ENCODE data around the gene ZNF618.

The ZNF618 gene

GRCh38 chr9:114102484-114102883, 226.4 kb downstream of the ZNF618 start:
- DNase-seq = no peak

GRCh38 chr9:114105236-114105635, 229.1 kb downstream of the ZNF618 start:
- DNase-seq = no peak

Measured in CD4-positive, alpha-beta T cell treated with Interleukin-4 for 1 hour (primary cell).